ENCODE measurements around the gene PKDCC. TPM values are rescaled to one million over a fixed set of nuclear protein-coding genes. Genes with fewer than 3 reads are reported as not detected.
A peak's percentile ranks its signal among the peaks of the same experiment; 100 is the strongest.

The PKDCC gene
- total and polyA plus RNA-seq, 4 donors = 2.0 to 76.0 (median 19.8) TPM

GRCh38 chr2:42054714-42055430 lies 7.1 kb downstream of the PKDCC start:
- 86% methylated on average over 19 of the region's 19 CpGs for WGBS
- DNase-seq (ENCODE audit: low spot score) = no peak
- peaks cover 0 to 2% (median under 1%) of the 10 kb centered on the region in 4 donors for H3K4me1 ChIP-seq (ENCODE audit: control insufficient read depth in 4 of 4, insufficient read depth in 4 of 4, low read length in 3 of 4)

More at GRCh38 chr2:42054714-42055430, 7.1 kb downstream of the PKDCC start:
- Histone ChIP-seq H3K36me3 (ENCODE audit: control insufficient read depth in 4 of 4, insufficient read depth in 3 of 4, low read depth in 1 of 4, low read length in 3 of 4) (peaks cover 4 to 5% (median 5%) of the 10 kb centered on the region in 4 donors), H3K9ac (ENCODE audit: low read depth in 1 of 2, low read length in 2 of 2) (no peak overlapping the region), H3K9me3 (ENCODE audit: control insufficient read depth in 4 of 4, low read length in 3 of 4) (no peaks in the 10 kb centered on the region), H3K27me3 (ENCODE audit: control insufficient read depth in 4 of 4, insufficient read depth in 4 of 4, low read length in 3 of 4) (no peaks in the 10 kb centered on the region), H3K4me3 (ENCODE audit: low read depth in 1 of 3, low read length in 3 of 3) (no peak overlapping the region), H3K27ac (ENCODE audit: low read depth in 1 of 2, low read length in 2 of 2) (peak overlapping the region in 1 of 2 donors; percentile 25)
- no peak for TF ChIP-seq GABPA (IDR thresholded peaks at IDR 0.05 in 1 of 2, conservative IDR thresholded peaks at IDR 0.05 in 1 of 2)
- no peak for TF ChIP-seq MAX (IDR thresholded peaks at IDR 0.05)
- TF ChIP-seq JUND (IDR thresholded peaks at IDR 0.05) = no peak
- no peak for TF ChIP-seq RXRA (IDR thresholded peaks at IDR 0.05)
- no peak for TF ChIP-seq CTCF (IDR thresholded peaks at IDR 0.05; ENCODE audit: low read depth, low read length, missing input control)
- no peak for TF ChIP-seq RAD21 (IDR thresholded peaks at IDR 0.05)
- TF ChIP-seq YY1 (IDR thresholded peaks at IDR 0.05) = no peak
- no peak for TF ChIP-seq SP1 (IDR thresholded peaks at IDR 0.05)
- no peak for TF ChIP-seq REST (IDR thresholded peaks at IDR 0.05)

All from liver (tissue), 9 donors.